HG03039 (cell line): Measurements from ENCODE around the gene JAK3.
"Not testable (repeated sequence)": the region's sequence is repeated elsewhere in the genome, so short reads cannot be mapped to it uniquely, and the experiment has no call there.

ENCODE experiments used
- ATAC-seq: cut with Tn5 transposase; IDR thresholded peaks from one replicate; pipeline ENCODE4 v1.9.1; 2021; ENCODE audit warnings: mild to moderate bottlenecking, moderate library complexity; ENCODE audit not compliant: unreplicated experiment

JAK3 gene

DNA sequence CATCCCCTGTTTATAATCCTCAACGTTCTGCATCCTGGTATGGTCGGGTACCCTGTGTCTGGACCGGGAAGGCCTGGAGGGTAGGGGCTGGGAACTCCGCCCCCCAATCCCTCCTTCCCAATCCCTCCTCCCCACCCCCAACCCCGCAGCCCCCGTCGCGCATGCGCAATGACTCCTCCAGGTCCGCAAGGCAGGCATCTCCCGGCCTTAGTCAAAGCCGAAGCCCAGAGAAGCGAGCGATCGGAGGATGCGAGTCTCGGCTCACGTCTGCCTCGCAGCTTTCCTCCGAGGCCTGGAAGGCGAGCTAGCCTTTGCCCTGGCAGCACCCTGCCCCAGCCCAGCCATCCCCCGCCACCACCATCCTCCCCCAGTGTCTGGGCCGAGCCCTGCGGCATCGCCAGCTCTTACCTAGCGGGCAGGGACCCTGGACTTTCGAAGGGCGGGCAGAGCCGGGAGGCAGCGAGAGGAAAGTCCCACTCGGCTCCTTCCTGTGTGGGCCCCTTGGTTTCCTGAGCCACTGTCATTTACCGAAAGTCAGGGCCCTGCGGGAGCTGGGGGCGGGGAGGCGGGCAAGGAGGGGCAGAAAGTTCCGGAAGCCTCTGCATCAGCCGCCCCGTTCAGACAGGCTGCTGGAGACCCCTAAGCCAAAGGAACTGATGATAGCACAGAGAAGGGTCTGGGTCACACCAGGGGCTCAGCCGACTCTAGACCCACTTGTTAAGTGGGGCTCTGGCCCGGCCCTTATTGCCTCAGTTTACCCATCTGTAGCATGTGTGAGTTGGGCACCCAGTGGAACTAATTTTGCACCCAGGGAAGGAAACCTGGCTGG, at the start of gene JAK3:
JAK3 (minus strand) TSS at position 445 of the 829 bp plus-strand sequence. CDS start 3,565 bp downstream, outside the sequence.
- ATAC-seq = peak; percentile 57

DNA sequence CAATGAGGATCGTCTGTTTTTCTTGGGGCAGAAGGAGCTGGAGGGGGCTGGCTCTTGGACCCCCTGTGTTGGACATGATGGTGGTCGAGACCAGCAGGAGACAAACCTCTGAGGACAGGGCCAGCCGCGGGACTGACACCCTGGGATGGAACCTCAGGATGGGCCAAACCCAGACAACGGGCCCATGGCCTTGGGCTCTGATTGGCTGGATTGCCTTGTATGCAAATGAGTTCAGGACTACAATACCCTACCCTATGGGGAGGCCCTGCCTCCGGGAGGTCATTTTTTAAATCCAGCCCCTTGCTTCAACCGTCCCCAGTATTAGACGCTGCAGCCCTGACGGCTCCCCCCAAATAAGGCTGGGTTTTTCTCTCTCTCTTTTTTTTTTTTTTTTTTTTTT, 46.0 kb upstream of the JAK3 start:
- no peak for ATAC-seq

DNA sequence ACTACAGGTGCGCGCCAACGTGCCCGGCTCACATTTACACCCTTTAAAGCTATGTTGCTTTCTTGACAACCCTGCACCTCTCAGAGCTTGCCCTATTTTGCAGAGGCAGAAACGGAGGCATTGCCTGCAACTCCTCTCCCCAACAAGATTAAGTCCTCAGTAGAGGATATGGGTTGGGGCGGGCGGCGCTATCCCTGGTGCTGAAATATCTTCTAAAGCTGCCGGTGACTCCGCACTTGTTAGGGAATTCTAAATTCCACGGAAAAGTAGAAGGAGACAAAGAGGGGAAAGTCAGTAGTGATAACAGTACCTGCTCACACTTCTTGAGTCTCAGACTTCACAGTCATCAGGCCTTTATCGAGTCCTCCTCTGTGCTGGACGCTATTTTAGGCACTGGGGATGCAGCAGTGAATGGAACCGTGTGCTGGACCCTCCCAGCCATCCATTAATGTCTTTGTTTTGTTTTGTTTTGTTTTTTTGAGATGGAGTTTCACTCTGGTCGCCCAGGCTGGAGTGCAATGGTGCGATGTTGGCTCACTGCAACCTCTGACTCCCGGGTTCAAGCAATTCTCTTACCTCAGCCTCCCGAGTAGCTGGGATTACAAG, 41.9 kb upstream of the JAK3 start:
- ATAC-seq = no peak

DNA sequence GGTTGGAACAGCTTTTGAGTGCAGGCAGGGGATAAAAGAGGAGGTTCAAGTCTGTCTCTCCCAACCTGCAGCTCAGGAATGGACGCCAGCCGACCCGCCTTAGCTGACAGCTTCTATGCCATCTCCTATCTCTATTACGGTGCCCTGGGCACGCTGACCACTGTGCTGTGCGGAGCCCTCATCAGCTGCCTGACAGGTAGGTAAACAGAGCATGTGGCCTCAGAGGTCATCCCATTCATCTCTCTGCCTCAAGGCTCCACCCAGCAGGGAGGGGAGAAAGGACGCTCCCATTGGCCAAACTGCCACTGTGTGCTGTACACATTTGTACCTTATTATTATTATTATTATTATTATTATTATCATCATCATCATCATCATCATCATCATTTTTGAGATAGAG, 40.5 kb upstream of the JAK3 start:
- ATAC-seq = no peak

DNA sequence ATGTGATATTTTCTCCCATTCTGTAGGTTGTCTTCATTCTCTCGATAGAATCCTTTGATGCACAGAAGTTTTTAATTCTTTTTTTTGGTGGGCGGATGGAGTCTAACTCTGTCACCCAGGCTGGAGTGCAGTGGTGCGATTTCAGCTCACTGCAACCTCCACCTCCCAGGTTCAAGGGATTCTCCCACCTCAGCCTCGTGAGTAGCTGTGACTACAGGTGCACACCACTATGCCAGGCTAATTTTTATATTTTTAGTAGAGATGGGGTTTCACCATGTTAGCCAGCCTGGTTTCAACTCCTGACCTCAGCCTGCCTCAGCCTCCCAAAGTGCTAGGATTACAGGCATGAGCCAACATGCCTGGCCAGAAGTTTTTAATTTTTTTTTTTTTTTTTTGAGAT, 39.4 kb upstream of the JAK3 start:
- ATAC-seq = not testable (repeated sequence)

DNA sequence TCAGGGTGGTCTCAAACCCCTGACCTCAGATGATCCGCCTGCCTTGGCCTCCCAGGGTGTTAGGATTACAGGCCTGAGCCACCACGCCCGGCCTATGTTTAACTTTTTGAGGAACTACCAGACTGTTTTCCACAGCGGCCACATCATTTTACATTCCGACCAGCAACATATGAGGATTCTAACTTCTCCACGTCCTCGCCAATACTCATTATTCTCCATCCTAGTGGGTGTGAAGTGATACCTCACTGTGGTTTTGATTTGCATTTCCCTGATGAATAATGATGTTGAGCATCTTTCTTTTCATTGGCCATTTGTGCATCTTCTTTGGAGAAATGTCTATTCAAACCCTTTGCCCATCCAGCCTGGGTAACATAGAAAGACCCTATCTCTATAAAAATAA, 38.7 kb upstream of the JAK3 start:
- ATAC-seq = no peak

DNA sequence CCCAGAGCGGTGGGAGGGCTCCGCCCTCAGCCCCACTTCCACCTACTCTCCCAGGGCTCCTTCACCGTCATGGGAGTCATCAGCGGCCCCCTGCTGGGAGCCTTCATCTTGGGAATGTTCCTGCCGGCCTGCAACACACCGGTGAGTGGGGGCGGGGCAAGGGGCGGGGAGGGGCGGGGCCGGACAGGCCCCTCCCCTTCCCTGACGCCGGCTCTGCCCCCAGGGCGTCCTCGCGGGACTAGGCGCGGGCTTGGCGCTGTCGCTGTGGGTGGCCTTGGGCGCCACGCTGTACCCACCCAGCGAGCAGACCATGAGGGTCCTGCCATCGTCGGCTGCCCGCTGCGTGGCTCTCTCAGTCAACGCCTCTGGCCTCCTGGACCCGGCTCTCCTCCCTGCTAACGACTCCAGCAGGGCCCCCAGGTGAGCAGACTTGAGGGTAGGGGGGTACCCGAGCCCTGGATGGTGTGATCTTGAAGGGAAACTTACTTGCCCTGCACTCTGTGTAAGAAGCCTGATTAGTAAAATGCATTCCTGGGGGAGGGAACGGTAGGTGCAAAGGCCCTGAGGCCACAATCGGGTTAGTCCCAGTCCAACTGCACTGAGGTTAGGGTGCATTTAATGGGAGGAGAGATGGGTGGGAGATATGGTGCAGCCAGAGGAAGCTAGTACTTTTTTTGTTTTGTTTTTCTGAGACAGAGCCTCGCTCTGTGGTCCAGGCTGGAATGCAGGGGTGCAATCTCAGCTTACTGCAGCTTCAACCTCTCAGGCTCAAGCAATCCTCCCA, 36.0 kb upstream of the JAK3 start:
- ATAC-seq = no peak

DNA sequence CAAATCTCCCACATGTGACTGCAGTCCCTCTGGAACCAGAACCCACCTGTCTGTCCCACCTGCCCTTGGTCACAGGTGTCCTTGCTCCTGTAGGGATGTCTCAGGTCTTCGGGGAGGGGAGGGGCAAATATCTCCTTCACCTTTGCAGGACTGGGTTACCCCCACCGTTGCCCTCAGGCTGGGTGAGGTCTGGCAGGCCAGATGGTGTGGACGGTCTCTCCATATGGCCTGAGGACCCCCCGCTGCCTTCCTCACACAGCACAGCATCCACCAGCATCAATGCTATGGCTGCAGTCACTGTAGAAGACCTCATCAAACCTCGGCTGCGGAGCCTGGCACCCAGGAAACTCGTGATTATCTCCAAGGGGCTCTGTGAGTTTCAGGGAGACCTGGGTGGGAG, 33.9 kb upstream of the JAK3 start:
- ATAC-seq = no peak

DNA sequence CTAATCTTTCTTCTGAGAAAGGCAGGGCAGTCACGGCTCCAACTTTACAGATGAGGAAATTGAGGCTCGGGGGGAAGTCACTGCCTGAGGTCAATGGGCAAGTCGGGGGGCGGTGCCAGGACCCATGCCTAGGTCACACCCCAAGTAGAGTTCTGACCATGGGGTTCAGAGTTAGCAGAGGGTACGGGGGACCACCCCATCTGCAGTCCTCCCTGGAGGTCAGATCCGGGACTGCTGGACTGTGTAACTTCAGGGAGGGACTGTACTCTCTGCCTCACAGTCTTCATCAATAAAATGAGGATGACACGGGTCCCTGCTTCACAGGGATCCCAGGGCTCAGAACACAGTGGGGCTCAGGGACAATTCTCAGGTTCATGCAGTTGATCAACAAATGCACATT, 31.7 kb upstream of the JAK3 start:
- ATAC-seq = no peak

DNA sequence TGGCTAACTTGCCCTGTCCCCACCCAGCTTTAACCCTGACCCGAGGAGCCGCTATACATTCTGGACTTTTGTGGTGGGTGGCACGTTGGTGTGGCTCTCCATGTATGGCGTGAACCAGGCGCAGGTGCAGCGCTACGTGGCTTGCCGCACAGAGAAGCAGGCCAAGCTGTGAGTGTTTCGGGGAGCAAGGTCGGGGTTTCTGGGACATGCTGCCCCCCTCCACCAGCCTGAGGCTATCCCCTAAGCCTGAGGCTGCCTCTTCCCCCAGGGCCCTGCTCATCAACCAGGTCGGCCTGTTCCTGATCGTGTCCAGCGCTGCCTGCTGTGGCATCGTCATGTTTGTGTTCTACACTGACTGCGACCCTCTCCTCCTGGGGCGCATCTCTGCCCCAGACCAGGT, 29.9 kb upstream of the JAK3 start:
- ATAC-seq = no peak

DNA sequence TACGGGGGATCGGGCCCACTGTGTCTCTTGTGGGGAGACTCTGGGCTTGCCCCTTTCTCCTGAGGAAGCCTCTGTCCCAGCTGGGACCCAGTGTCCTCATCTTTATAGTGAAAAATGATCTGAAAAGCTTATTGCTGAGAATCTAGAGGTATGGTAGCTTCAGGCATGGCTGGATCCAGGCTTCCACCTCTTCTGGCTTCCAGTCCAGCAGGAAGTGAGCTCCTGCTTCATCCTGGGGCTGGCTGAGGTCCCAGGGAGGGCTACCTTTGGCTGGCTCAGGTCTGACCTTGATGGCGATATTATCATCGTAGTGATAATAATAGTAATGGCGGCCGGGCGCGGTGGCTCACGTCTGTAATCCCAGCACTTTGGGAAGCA, 27.0 kb upstream of the JAK3 start:
- no peak for ATAC-seq

DNA sequence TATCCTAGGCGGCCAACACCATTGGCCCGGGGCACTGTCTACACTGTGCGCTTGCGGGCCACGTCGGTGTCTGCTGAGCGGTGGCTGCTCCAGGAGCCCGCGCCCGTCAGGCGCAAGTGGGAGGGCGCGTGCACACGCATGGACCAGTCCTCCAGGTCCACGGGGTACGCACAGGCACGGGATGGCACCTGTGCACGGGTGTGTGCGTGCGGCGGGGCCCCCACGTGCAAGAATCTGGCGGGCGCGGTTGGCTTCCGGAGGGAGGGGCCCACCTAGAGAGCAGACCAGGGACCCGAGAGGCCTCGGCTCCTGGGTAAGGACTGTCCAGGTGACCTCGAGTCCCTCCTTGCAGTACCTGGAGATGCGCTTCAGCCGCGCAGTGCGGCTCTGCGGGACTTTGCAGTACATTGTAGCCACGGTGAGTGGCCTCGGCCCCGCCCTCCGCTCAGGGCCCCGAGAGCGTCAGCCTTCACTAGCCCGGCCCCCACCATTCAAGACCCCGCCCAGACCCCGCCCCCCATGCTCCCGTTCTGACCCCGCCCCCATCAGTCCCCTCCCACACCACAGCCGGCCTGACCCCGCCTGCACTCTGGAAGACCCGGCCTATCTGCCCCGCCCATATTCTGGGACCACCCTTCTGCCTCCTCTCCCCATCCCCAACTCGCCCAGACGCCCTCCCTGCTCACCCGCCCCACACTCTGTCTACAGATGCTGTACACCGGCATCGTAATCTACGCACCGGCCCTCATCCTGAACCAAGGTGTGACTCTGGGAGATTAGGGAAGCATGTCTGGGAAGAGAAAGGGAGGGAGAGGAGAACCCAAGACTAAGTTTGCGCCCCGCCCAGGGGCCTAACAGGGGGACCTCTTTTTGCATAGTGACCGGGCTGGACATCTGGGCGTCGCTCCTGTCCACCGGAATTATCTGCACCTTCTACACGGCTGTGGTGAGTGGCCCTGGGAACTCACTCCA, 26.3 kb upstream of the JAK3 start:
- no peak for ATAC-seq

DNA sequence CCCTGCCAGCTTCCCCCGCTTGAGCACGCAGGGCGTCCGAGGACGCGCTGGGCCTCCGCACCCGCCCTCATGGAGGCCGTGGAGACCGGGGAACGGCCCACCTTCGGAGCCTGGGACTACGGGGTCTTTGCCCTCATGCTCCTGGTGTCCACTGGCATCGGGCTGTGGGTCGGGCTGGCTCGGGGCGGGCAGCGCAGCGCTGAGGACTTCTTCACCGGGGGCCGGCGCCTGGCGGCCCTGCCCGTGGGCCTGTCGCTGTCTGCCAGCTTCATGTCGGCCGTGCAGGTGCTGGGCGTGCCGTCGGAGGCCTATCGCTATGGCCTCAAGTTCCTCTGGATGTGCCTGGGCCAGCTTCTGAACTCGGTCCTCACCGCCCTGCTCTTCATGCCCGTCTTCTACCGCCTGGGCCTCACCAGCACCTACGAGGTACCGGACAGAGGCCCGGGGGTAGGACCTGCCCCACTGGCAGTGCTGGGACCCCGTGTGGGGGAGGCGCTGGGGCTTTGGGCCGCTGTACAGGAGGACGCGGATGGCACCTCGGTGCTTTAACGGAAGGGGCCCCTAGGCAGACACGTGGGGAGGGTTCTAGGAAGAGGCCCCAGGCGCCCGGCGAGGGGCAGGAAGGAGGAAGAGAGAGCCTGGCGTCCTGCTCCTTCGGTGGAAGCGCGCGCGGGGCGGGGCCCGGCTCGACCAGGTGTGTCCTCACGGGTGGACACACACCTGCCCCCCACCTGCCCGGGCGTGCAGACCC, 24.6 kb upstream of the JAK3 start:
- no peak for ATAC-seq

DNA sequence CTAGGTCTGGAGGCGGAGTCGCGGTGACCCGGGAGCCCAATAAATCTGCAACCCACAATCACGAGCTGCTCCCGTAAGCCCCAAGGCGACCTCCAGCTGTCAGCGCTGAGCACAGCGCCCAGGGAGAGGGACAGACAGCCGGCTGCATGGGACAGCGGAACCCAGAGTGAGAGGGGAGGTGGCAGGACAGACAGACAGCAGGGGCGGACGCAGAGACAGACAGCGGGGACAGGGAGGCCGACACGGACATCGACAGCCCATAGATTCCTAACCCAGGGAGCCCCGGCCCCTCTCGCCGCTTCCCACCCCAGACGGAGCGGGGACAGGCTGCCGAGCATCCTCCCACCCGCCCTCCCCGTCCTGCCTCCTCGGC, 24.1 kb upstream of the JAK3 start, which contains the start of gene SLC5A5:
SLC5A5 (plus strand) TSS at position 68 of the 373 bp plus-strand sequence. CDS start 375 bp downstream, outside the sequence.
- no peak for ATAC-seq

DNA sequence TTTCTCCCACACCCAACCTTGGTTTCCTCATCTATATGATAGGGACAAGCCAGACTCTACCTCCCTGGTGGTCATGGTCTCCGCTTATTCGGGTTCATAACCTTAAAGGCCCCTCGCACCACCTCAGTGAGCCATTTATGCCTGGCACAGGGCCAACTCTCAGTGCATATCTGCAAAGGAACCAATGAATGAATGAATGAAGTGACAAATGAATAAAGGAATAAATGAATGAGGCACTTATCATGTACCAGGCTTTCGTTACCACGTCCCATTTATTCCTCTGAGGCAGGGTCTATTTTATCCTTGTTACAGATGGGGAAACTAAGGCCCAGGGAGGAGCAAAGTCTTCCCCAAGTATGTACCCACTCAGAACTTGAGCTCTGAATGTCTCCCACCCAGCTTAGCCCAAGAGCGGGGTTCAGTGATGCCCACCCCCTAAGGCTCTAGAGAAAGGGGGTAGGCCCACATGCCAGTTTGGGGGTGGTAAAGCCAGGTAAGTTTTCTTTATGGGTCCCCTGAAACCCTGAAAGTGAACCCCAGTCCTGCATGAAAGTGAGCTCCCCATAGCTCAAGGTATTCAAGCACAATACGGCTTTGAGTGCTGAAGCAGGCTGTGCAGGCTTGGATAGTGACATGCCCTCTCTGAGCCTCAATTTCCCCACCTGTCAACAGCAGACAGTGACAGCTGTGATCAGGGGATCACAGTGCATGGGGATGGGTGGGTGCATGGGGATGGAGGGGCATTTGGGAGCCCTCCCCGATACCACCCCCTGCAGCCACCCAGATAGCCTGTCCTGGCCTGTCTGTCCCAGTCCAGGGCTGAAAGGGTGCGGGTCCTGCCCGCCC, 23.5 kb upstream of the JAK3 start:
- no peak for ATAC-seq

DNA sequence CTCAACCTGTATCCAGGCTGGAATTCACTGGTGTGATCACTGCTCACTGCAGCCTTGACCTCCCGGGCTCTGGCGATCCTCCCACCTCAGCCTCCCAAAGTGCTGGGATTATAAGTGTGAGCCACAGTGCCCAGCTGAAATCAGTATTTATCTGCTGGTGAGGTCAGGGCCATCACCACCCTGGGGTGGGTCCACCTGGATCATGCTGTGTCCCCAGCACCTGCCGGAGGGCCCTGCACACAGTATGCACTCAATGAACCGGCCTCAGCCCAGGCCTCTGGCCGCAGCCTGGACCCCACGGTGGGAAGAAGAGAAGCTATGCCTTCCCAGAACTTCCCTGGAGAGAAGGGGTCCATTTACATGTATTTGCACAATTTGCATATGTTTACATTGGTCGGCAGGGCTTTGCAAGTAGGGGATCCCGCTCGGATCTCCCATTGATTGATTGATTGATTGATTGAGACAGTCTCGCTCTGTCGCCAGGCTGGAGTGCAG, 21.4 kb upstream of the JAK3 start:
- ATAC-seq = no peak

DNA sequence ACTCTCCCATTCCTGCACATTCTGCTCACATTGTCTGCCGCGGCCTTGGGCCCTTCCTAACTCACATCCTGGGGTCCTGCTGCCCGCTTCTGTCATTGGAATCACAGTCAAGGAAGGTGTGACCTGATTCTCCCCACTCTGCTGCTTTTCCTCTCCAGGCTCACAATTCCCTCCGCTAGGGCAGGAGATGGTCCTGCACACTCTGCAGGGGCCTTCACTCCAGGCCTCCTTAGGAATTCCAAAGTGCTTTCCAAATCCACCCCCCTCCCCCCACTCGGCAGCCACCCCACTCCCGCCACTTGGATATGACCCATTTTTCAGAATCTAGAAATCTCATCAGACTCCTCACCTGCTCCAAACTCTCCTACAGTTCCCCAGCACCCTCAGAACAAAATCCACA, 20.9 kb upstream of the JAK3 start:
- no peak for ATAC-seq

DNA sequence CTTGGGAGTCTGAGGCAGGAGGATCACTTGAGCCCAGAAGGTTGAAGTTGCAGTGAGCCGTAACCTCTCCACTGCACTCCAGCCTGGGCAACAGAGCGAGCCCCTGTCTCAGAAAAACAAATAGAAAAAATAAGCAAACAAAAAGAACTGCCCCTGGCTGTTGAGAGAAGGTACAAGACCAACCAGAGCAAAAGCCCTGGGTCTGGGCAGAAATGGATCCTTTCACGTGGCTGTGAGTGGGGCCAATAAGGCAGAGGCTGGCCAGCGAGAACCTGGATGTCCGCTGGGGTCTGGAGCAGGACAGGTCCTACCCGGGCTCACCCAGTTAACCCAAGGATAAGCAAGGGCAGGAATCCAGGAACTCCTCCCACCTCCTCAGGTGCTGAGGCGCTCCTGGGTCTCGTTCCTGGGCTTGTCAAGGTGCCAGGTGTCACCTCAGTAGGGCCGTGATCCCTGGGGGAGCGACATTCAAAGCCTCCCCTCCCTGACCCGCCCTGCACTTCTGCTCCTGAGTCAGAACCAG, 19.2 kb upstream of the JAK3 start:
- no peak for ATAC-seq
